Heart left ventricle (tissue), 16 donors: ENCODE data around the gene C22orf31. TPM values are rescaled to one million over a fixed set of nuclear protein-coding genes. Genes with fewer than 3 reads are reported as not detected.

Source experiments
- ATAC-seq, 4 donors: fragments of 200-7000 bp; cut with Tn5 transposase; one replicate each; pipeline ENCODE4 v1.9.1; 2020 to 2022; ENCODE audit warnings: moderate library complexity in 4 of 4, mild to moderate bottlenecking in 3 of 4, moderate number of reproducible peaks in 1 of 4
- DNase-seq, 5 donors: peaks; one replicate each; pipeline ENCODE4 v3.0.0-alpha.2; 2020
- H3K27ac ChIP-seq, 12 donors: fragments of 200-600 bp; sonication (generic) in 4 of 12; one replicate each; pipeline versions ENCODE4 v1.5.0 to v1.8.0; 2016 to 2022; ENCODE audit warnings: mild to moderate bottlenecking in 2 of 12
- H3K27me3 ChIP-seq, 9 donors: fragments of 200-600 bp; sonication (generic) in 2 of 9; one replicate each; pipeline versions ENCODE4 v1.5.1 to v1.8.0; 2016 to 2022; ENCODE audit warnings: mild to moderate bottlenecking in 3 of 9
- H3K36me3 ChIP-seq, 9 donors: fragments of 200-600 bp; sonication (generic) in 2 of 9; one replicate each; pipeline versions ENCODE4 v1.5.0 to v1.8.0; 2018 to 2022; ENCODE audit warnings: mild to moderate bottlenecking in 2 of 9
- H3K4me1 ChIP-seq, 12 donors: fragments of 200-600 bp; sonication (generic) in 4 of 12; one replicate each; pipeline versions ENCODE4 v1.5.0 to v1.8.0; 2016 to 2022; ENCODE audit warnings: mild to moderate bottlenecking in 3 of 12
- H3K4me3 ChIP-seq, 12 donors: fragments of 200-600 bp; sonication (generic) in 4 of 12; one replicate each; pipeline versions ENCODE4 v1.5.0 to v1.8.0; 2017 to 2022; ENCODE audit warnings: mild to moderate bottlenecking in 9 of 12, moderate library complexity in 4 of 12
- H3K9me3 ChIP-seq, 12 donors: fragments of 200-600 bp; sonication (generic) in 4 of 12; one replicate each; pipeline versions ENCODE4 v1.5.0 to v1.8.0; 2016 to 2022; ENCODE audit warnings: mild to moderate bottlenecking in 1 of 12
- POLR2A ChIP-seq, 2 donors: fragments of 450-650 bp; IDR thresholded peaks; one replicate each; pipeline ENCODE4 v1.6.1; 2017; ENCODE audit warnings: antibody characterized with exemption in 2 of 2, mild to moderate bottlenecking in 2 of 2, moderate library complexity in 2 of 2
- WGBS, 4 donors: extraction: QIAGEN DNeasy Blood & Tissue Kit in 2 of 4; methylation state at CpG; one replicate each; pipeline versions ENCODE4 v1.1.5 to v1.1.7; 2013 to 2018; 5-methylcytosine and 5-hydroxymethylcytosine counted together
- intact Hi-C, 10 donors: fragments of 100-400 bp; cut with DNase I; formaldehyde crosslinking; loops; one replicate each; pipeline versions ENCODE4 v1.11.1 to v1.14.2; 2022
- polyA plus RNA-seq, 2 donors: library from polyadenylated mRNA; stranded (reverse); fragments of 200-250 nt; gene quantifications; one replicate each; pipeline ENCODE4 v1.2.3, GENCODE V29; 2013
- total RNA-seq, 9 donors: library from RNA; depleted of rRNA in 2 of 9; stranded (reverse); fragments of >200 nt in 2 of 9; fragmentation: NEBNext Ultra II Directional in 3 of 9; extraction: Animal tissue kit (Norgen Biotek cat#: 25700) in 3 of 9; gene quantifications; one replicate each; pipeline versions ENCODE4 v1.1.0 to v1.2.4, GENCODE V29; 2016 to 2023
- TF ChIP-seq, protein P1 (sequence below), 12 donors: fragments of 200-600 bp; sonication (generic) in 4 of 12; IDR thresholded peaks; one replicate each; pipeline versions ENCODE4 v1.5.0 to v1.8.0; 2018 to 2022; ENCODE audit warnings: antibody characterized with exemption in 12 of 12, mild to moderate bottlenecking in 5 of 12
- donor health status: ischemic (EF 13 %, LVEDD 7.1; RV severe dilation, severe dysfunction).
- donor health status: healthy with polysubstance abuse.
- donor health status: DM: no; HTN: yes; CAD: no.
- donor health status: DM: no; HTN: no; CAD: no.
- donor health status: ischemic (EF 25% LVEDD 6.9; RV normal size, moderate dysfunction).
- donor health status: ischemic (EF 25% LVEDD 5.7; RV mildly dilated, moderate dysfunction).
- donor health status: healthy.
- donor health status: DM: yes; HTN: yes; CAD: no.
- donor health status: ischemic (EF 35%, LVEDD 5.7; RV mildly dilated, moderate dysfunction).
- donor health status: nonischemic (EF 11% LVEDD 7.7; RV severe dilation, severe dysfunction).
- donor health status: DM: yes; HTN: yes; CAD: no.
- donor health status: PGD.
- donor health status: ischemic (EF 29% LVEDD 5.4; RV normal size, mild dysfunction).
- donor health status: nonischemic (EF 23%, LVEDD 6.1; RV moderate dilation, normal function).

C22orf31 gene
- total and polyA plus RNA-seq, 11 donors: 0.40 TPM; not detected in 10

DNA sequence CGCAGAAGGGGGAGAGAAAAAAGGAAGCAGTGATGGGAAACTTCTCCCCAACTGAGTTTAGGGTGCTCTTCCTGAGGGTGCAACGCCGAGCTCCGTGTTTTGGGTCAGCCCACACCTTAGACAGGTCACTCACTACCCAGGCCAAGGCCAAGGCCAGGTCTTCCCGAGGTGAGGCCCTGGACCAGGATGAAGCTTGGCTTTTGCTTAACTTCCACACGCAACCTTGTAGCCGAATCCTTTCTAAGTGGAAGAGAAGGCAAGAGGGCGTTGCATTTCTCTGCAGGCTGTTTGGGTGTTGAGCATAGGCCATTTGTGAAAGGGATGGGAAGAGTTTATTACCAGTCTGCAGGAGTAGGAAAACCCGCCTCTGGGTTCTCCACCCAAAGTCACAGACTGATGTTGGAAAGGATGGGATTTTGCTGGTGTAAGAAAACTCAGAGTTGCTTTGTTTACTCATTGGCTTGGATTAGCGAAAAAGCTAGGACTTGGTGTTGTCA, 12.7 kb upstream of the C22orf31 start:
- Histone ChIP-seq H3K27ac (peak overlapping the region in 10 of 12 donors; percentile 16 to 86 (median 60)), H3K4me1 (peaks cover 0 to 70% (median 29%) of the 10 kb centered on the region in 12 donors), H3K36me3 (no peaks in the 10 kb centered on the region), H3K4me3 (peak overlapping the region in 11 of 12 donors; percentile 66 to 98 (median 76)), H3K9me3 (no peaks in the 10 kb centered on the region), H3K27me3 (peaks cover 0 to 46% (median 0%) of the 10 kb centered on the region in 9 donors)
- intact Hi-C loops: loop anchor here in 6 of 10 donors (5.0 to 10.0 kb wide), 3 partner anchors 73 to 170 kb away; no protein-coding TSS in a partner anchor
- no peak for DNase-seq
- ATAC-seq: peak in 1 of 4 donors; percentile 12
- 55 to 71% (median 69%) methylated on average over 7 to 10 of the region's 10 CpGs for WGBS, 4 donors
- TF ChIP-seq POLR2A (IDR thresholded peaks at IDR 0.05): no peak
- TF ChIP-seq, protein P1, sequence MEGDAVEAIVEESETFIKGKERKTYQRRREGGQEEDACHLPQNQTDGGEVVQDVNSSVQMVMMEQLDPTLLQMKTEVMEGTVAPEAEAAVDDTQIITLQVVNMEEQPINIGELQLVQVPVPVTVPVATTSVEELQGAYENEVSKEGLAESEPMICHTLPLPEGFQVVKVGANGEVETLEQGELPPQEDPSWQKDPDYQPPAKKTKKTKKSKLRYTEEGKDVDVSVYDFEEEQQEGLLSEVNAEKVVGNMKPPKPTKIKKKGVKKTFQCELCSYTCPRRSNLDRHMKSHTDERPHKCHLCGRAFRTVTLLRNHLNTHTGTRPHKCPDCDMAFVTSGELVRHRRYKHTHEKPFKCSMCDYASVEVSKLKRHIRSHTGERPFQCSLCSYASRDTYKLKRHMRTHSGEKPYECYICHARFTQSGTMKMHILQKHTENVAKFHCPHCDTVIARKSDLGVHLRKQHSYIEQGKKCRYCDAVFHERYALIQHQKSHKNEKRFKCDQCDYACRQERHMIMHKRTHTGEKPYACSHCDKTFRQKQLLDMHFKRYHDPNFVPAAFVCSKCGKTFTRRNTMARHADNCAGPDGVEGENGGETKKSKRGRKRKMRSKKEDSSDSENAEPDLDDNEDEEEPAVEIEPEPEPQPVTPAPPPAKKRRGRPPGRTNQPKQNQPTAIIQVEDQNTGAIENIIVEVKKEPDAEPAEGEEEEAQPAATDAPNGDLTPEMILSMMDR (IDR thresholded peaks at IDR 0.05): no peak

DNA sequence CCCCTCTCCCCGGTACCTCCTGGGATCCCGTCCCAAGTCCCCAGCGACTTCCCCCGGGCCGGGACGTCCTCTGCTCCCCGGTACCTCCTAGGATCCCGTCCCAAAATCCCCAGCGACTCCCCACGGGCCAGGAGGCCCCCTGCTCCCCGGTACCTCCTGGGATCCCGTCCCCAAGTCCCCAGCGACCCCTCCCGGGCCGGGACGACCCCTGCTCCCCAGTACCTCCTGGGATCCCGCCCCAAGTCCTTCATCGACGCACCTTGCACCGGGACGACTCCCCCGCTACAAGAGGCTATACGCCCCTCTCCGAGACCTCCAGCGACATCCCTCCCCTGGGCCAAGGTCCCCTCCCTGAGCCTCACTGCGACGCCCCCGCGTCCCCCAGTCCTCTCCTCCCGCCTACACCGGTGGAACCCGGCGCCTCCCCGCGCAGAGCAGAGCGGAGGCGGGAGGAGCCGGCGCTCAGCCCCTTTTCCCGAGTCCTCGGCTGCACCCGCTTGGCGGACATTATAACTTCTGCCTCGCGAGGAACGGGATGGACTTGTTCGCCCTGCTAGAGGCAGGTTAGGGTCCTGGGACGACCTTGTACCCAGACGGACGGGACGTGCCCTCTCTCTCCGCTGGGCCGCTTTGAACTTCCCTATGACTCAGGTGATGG, 12.1 kb upstream of the C22orf31 start:
- DNase-seq (peak; percentile 43 to 80 (median 70)), ATAC-seq (peak; percentile 27 to 72 (median 56))
- intact Hi-C loops: loop anchor here in 6 of 10 donors (5.0 to 10.0 kb wide), 3 partner anchors 74 to 171 kb away; no protein-coding TSS in a partner anchor
- peak overlapping the region in 11 of 12 donors; percentile 16 to 86 (median 52) for H3K27ac ChIP-seq
- peaks cover 0 to 67% (median 24%) of the 10 kb centered on the region in 12 donors for H3K4me1 ChIP-seq
- no peaks in the 10 kb centered on the region for H3K36me3 ChIP-seq
- H3K27me3 ChIP-seq: peaks cover 0 to 46% (median 0%) of the 10 kb centered on the region in 9 donors
- WGBS, 4 donors: 5 to 20% (median 8%) methylated on average over 36 to 53 of the region's 53 CpGs
- H3K4me3 ChIP-seq: peak overlapping the region; percentile 65 to 98 (median 76)
- no peaks in the 10 kb centered on the region for H3K9me3 ChIP-seq
- TF ChIP-seq, protein P1 (IDR thresholded peaks at IDR 0.05): peak in 2 of 12 donors; percentile 2 to 4
- TF ChIP-seq POLR2A (IDR thresholded peaks at IDR 0.05): no peak

DNA sequence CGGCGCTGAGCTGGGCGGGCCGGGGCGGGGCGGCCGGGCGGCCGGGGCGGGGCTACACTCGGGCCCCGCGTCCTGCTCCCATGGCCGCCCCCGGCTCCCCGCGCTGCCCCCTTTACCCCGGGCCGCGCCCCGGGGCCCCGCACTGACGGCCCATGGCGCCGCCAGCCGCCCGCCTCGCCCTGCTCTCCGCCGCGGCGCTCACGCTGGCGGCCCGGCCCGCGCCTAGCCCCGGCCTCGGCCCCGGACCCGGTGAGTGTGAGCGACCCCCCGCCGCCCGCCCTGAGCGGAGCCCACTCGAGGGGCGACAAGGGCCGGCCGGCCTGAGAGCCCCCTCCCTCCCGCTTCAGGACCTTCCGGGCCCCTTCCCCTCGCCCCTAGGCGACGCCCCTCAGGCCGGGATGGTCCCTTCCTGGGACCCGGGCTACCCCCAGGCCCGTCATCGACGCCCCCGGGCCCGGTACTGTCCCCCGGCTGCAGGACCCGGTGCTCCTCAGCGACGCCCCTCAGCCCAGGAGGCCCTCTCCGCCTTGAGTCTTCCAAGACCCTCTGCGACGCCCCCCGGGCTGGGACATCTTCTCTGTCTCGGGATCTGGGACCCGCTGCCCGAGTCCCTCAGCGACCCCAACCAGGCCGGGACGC, 11.5 kb upstream of the C22orf31 start, which contains the start of gene KREMEN1:
KREMEN1 (plus strand) TSS at position 57 of the 639 bp plus-strand sequence; CDS start at position 153, 96 bp downstream.
- Histone ChIP-seq H3K27me3 (peaks cover 0 to 46% (median 0%) of the 10 kb centered on the region in 9 donors), H3K9me3 (no peaks in the 10 kb centered on the region), H3K27ac (peak within 1 kb of the TSS in 11 of 12 donors; percentile 16 to 86 (median 52)), H3K36me3 (no peaks in the 10 kb centered on the region), H3K4me1 (peaks cover 0 to 61% (median 19%) of the 10 kb centered on the region in 12 donors), H3K4me3 (peak within 1 kb of the TSS; percentile 65 to 98 (median 76))
- no peak for TF ChIP-seq POLR2A (IDR thresholded peaks at IDR 0.05)
- TF ChIP-seq, protein P1 (IDR thresholded peaks at IDR 0.05): no peak
- peak in 2 of 4 donors; percentile 1 to 21 for ATAC-seq
- intact Hi-C loops: loop anchor here in 6 of 10 donors (5.0 to 10.0 kb wide), 3 partner anchors 74 to 172 kb away; no protein-coding TSS in a partner anchor
- WGBS, 4 donors: 0 to 2% (median 1%) methylated on average over 7 to 76 of the region's 76 CpGs
- peak in 1 of 5 donors; percentile 72 for DNase-seq
